Suprapubic skin (tissue), 4 donors: Measurements from ENCODE around the gene ACSM3.

Experiments used
- CTCF ChIP-seq, 2 donors: fragments of 200-600 bp in 1 of 2; fragments of 450-650 bp in 1 of 2; sonication (generic) in 1 of 2; IDR thresholded peaks; one replicate each; pipeline ENCODE4 v1.5.1; 2016 to 2019; ENCODE audit warnings: antibody characterized with exemption in 2 of 2, mild to moderate bottlenecking in 1 of 2, moderate library complexity in 1 of 2
- POLR2A ChIP-seq, 2 donors: fragments of 450-650 bp; IDR thresholded peaks; one replicate each; pipeline ENCODE4 v1.6.1; 2017; ENCODE audit warnings: antibody characterized with exemption in 2 of 2, mild to moderate bottlenecking in 2 of 2, moderate library complexity in 2 of 2
- POLR2AphosphoS5 ChIP-seq, 3 donors: sonication (generic); formaldehyde crosslinking; IDR thresholded peaks; one replicate each; pipeline ENCODE4 v1.6.1; 2017; ENCODE audit warnings: antibody characterized with exemption in 3 of 3

GRCh38 chr16:20766294-20766693 lies 2.5 kb downstream of the ACSM3 start:
- TF ChIP-seq CTCF (IDR thresholded peaks at IDR 0.05): no peak
- no peak for TF ChIP-seq POLR2AphosphoS5 (IDR thresholded peaks at IDR 0.05)
- TF ChIP-seq POLR2A (IDR thresholded peaks at IDR 0.05): no peak
